Stimulated activated CD4-positive, alpha-beta T cell treated with anti-CD3 and anti-CD28 coated beads, Interleukin-1b, Interleukin-23, amount 100 ng/mL, for 1 hour (primary cell): ENCODE results near the gene OR11H1.
"Not testable (repeated sequence)": the region's sequence is repeated elsewhere in the genome, so short reads cannot be mapped to it uniquely, and the experiment has no call there.

Source experiments
- DNase-seq, 2 donors: peaks; one replicate each; pipeline ENCODE4 v3.0.0-alpha.2; 2020; ENCODE audit warnings: low read depth in 2 of 2

Gene OR11H1, protein sequence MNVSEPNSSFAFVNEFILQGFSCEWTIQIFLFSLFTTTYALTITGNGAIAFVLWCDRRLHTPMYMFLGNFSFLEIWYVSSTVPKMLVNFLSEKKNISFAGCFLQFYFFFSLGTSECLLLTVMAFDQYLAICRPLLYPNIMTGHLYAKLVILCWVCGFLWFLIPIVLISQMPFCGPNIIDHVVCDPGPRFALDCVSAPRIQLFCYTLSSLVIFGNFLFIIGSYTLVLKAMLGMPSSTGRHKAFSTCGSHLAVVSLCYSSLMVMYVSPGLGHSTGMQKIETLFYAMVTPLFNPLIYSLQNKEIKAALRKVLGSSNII

DNA sequence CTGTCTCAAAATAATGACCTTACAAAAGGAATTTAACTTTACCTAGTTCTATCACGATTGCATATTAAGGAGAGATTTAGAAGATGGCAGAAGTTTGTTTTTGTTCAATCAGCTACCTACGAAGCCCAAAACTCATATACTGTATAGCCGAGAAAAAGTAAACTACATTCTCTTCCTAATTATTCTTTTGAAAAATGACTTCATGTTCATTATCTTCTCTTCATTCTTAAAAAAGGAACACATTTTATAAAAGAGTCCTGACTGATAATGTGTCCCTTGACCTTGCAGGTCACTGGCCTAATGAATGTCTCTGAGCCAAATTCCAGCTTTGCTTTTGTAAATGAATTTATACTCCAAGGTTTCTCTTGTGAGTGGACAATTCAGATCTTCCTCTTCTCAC, at the start of gene OR11H1:
TSS of gene OR11H1 (plus strand) at position 301 of the 400 bp plus-strand sequence. CDS start at position 301, 0 bp downstream.
- not testable (repeated sequence) for DNase-seq

DNA sequence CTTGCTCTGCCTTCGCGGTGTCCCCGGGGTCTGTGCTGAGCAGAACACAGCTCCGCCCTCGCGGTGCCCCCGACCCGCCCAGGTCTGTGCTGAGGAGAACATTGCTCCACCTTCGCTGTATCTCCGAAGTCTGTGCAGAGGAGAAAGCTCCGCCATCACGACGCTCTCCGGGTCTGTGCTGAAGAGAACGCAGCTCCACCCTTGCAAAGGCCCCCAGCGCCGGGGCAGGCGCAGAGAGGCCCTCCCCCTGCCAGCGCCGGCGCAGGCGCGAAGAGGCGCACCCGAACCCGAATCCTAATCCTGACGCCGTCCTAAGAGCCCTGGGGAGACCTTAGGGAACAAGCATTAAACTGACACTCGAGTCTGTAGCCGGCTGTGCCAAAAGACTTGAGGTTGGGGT, 18.0 kb upstream of the OR11H1 start:
- DNase-seq, result not testable (repeated sequence)

DNA sequence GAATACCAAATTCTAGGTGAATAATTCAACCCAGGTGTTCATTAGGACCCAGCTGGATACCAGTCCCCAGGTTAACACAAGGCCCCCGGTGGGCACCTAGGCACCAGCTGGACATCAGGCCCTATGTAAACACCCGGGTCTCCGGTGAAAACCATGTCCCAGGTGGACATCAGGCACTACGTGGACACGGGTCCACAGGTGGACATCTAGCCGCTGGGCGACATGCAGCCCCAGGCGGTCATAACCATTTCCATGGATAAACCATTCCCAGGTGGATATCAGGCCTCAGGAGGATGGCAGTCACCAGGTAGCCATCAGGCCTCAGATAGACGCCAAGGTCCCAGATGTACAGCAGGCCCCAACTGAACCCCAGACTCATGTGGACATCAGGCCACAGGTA, 12.1 kb upstream of the OR11H1 start:
- DNase-seq, result not testable (repeated sequence)

DNA sequence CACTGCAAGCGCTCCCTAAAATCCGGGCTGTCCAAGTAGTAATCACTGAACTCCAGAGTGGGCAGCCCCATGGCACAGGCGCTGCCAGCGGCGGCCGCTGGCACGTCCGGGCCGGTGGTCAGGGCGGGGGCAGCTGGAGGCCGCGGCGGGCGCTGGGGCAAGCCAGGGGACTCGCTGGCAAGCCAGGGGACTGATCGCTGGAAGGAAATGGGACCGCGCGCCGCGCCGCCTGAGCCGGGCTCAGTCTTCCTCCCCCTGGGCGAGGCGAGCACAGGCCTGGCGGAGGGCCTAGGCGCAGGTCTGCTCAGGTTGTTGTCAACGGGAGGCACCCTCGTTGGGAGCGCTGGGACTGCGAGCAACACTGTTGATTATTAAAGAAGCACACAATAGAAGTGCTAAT, 25.8 kb downstream of the OR11H1 start:
- not testable (repeated sequence) for DNase-seq

DNA sequence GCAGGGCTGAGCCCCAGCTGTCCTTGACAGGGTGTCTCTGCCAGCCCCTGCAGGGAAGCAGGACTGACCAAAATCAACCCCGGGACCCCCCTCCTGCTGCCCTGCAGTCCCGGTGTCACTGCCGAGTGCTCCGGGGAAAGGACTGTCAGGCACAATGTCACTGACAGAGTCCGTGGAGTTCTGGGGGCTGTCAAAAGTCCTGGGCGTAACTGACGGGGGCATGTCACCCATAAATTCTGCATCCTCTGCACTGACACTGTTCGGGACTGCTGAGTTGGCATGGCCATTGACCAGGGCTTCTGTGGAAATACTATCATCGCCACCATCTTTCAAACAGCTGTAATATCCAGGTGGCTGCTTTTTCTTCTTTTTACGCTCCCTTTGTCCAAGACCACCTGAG, 35.5 kb downstream of the OR11H1 start:
- DNase-seq, result not testable (repeated sequence)

DNA sequence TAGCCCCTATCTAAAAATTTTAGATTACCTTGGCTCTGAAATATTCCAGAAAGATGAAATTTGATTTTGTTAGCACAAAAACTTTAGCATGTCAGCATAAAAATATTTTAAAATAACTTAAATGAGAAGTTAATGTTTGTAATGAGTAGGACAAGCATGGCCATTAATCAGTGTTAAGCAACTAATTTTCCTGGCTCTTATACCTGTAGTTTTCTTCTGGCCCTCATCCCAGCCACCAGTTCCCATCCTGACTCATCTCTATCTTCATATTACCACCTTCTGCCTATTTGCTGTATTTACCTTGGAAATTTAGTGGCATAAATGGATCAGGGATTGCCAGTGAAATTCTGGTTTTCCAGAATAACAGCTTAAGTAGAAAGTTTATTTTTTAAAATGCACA, 37.1 kb downstream of the OR11H1 start:
- DNase-seq, result not testable (repeated sequence)
